ENCODE results near the gene RNU7-1.

DNA sequence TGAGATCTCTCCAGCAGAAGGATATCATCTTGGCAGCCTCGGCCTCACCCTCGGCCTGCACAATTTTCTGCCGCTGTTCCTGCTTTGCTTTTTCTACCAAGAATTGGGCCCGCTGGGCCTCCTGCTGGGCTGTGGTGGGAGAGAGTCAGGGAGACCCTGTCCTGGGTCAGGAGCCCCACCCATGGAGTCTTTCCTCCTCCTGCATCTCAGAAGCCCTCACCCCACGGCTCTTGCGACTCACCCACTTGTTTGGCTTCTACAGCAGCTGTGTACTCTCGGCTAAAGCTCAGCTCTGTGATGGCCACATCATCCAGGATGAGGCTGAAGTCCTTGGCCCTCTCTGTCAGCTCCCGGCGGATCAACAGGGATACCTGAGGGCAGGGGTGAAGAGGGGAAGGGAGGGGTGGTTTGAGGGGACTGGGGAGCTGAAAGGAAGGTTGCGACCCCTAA, 24.1 kb downstream of the RNU7-1 start:
- TF ChIP-seq TAF1 (IDR thresholded peaks at IDR 0.05; ENCODE audit: borderline replicate concordance, insufficient read depth, low read length) = no peak
- no peak for TF ChIP-seq POLR2AphosphoS5 (IDR thresholded peaks at IDR 0.05; ENCODE audit: low read depth, low read length)
- TF ChIP-seq, protein P1, sequence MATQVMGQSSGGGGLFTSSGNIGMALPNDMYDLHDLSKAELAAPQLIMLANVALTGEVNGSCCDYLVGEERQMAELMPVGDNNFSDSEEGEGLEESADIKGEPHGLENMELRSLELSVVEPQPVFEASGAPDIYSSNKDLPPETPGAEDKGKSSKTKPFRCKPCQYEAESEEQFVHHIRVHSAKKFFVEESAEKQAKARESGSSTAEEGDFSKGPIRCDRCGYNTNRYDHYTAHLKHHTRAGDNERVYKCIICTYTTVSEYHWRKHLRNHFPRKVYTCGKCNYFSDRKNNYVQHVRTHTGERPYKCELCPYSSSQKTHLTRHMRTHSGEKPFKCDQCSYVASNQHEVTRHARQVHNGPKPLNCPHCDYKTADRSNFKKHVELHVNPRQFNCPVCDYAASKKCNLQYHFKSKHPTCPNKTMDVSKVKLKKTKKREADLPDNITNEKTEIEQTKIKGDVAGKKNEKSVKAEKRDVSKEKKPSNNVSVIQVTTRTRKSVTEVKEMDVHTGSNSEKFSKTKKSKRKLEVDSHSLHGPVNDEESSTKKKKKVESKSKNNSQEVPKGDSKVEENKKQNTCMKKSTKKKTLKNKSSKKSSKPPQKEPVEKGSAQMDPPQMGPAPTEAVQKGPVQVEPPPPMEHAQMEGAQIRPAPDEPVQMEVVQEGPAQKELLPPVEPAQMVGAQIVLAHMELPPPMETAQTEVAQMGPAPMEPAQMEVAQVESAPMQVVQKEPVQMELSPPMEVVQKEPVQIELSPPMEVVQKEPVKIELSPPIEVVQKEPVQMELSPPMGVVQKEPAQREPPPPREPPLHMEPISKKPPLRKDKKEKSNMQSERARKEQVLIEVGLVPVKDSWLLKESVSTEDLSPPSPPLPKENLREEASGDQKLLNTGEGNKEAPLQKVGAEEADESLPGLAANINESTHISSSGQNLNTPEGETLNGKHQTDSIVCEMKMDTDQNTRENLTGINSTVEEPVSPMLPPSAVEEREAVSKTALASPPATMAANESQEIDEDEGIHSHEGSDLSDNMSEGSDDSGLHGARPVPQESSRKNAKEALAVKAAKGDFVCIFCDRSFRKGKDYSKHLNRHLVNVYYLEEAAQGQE (IDR thresholded peaks at IDR 0.05; ENCODE audit: insufficient read depth in 1 of 2, low read depth in 2 of 2, low read length in 2 of 2) = no peak
- TF ChIP-seq SIN3A (IDR thresholded peaks at IDR 0.05; ENCODE audit: borderline replicate concordance, insufficient read depth, low read length) = no peak
- no peak for TF ChIP-seq FOXP2 (optimal IDR thresholded peaks at IDR 0.05; ENCODE audit: borderline replicate concordance, extremely low read depth, extremely low read length, insufficient read depth)
